A549 (cell line): ENCODE results near the gene IGF1. TPM values are rescaled to one million over a fixed set of nuclear protein-coding genes. Genes with fewer than 3 reads are reported as not detected.

Experiments
- ATAC-seq, 2 experiments: fragments of 200-7000 bp in 1 of 2; fragments of >200 bp in 1 of 2; cut with Nextera tagmentation in 1 of 2; cut with Tn5 transposase in 1 of 2; 3 replicates each; pipeline versions ENCODE4 v1.8.0 to v1.9.1; 2018 to 2020; ENCODE audit warnings: mild to moderate bottlenecking in 1 of 2, moderate library complexity in 1 of 2
- CTCF ChIA-PET: fragments of 300-600 bp; sonication (Branson Sonifier 250); formaldehyde crosslinking; extraction: SDS; loops from one replicate; lab custom pipeline; 2021; ENCODE audit warnings: antibody characterized with exemption, inconsistent platforms; lab: Yijun Ruan, JAX
- POLR2A ChIA-PET: fragments of 350-600 bp; formaldehyde crosslinking; extraction: SDS; loops from one replicate; lab custom pipeline; 2021; ENCODE audit warnings: antibody characterized with exemption, inconsistent platforms; lab: Yijun Ruan, JAX
- DNase-seq, 2 experiments: peaks; one replicate each; pipeline versions ENCODE4 v3.0.0 to v3.0.0-alpha.2; 2011 to 2016; ENCODE audit warnings: low read depth in 1 of 2, low spot score in 1 of 2
- FAIRE-seq: peaks from 2 replicates; lab custom pipeline; 2011; peaks lifted over from hg19 to GRCh38; lab: Jason Lieb, UNC
- H3K27ac ChIP-seq, 2 experiments: fragments of >200 bp; sonication (Bioruptor Twin); formaldehyde crosslinking; 3 replicates each; pipeline ENCODE4 v1.5.1; 2016 to 2017
- H3K4me1 ChIP-seq: fragments of >200 bp; sonication (Bioruptor Twin); formaldehyde crosslinking; 3 replicates; pipeline ENCODE4 v1.6.1; 2016
- H3K4me2 ChIP-seq: fragments of >200 bp; sonication (Bioruptor Twin); formaldehyde crosslinking; 3 replicates; pipeline ENCODE4 v1.6.1; 2016
- H3K4me3 ChIP-seq: fragments of >200 bp; sonication (Bioruptor Twin); formaldehyde crosslinking; 3 replicates; pipeline ENCODE4 v1.5.1; 2016
- H3K9me3 ChIP-seq: fragments of >200 bp; sonication (Bioruptor Twin); formaldehyde crosslinking; 3 replicates; pipeline ENCODE4 v1.6.1; 2016
- CBX2 ChIP-seq: fragments of 200-600 bp; sonication (generic); IDR thresholded peaks from 2 replicates; pipeline ENCODE4 v1.6.1; 2016; ENCODE audit warnings: low read depth, mild to moderate bottlenecking, borderline replicate concordance
- CHD2 ChIP-seq: fragments of 150-350 bp; IDR thresholded peaks from 2 replicates; pipeline ENCODE4 v1.6.1; 2014; ENCODE audit warnings: low read length; ENCODE audit not compliant: partially characterized antibody
- EHF ChIP-seq: fragments of 250-450 bp; sonication (Bioruptor Pico); IDR thresholded peaks from 2 replicates; pipeline ENCODE4 v1.5.0; 2020; ENCODE audit warnings: mild to moderate bottlenecking
- FOSL2 ChIP-seq, 2 experiments: fragments of 450-650 bp in 1 of 2; fragments of >200 bp in 1 of 2; sonication (Bioruptor Twin) in 1 of 2; formaldehyde crosslinking; IDR thresholded peaks; 2 replicates each; pipeline versions ENCODE4 v1.5.0 to v1.6.1; 2016 to 2020; ENCODE audit warnings: mild to moderate bottlenecking in 1 of 2, moderate library complexity in 1 of 2
- GATA3 ChIP-seq: IDR thresholded peaks from 2 replicates; pipeline ENCODE4 v1.6.1; 2012; ENCODE audit warnings: borderline replicate concordance
- HDAC2 ChIP-seq: fragments of 200-600 bp; sonication (generic); IDR thresholded peaks from 2 replicates; pipeline ENCODE4 v1.6.1; 2016
- HOXA7 ChIP-seq: fragments of 250-450 bp; sonication (Bioruptor Pico); IDR thresholded peaks from 2 replicates; pipeline ENCODE4 v1.5.0; 2020; ENCODE audit warnings: mild to moderate bottlenecking, moderate library complexity
- HOXB13 ChIP-seq: fragments of 250-450 bp; sonication (Bioruptor Pico); IDR thresholded peaks from 2 replicates; pipeline ENCODE4 v1.5.0; 2020; ENCODE audit warnings: low read depth, mild to moderate bottlenecking, moderate library complexity
- JUNB ChIP-seq: fragments of >200 bp; sonication (Bioruptor Twin); formaldehyde crosslinking; IDR thresholded peaks from 2 replicates; pipeline ENCODE4 v1.6.1; 2016
- MAZ ChIP-seq: fragments of 150-350 bp; IDR thresholded peaks from 2 replicates; pipeline ENCODE4 v1.6.1; 2014; ENCODE audit warnings: antibody characterized with exemption, low read depth, low read length, borderline replicate concordance
- NFE2L2 ChIP-seq: fragments of 150-350 bp; conservative IDR thresholded peaks from 2 replicates; pipeline ENCODE4 v1.6.1; 2014; ENCODE audit warnings: low read length
- PHF8 ChIP-seq: fragments of 200-600 bp; sonication (generic); IDR thresholded peaks from 2 replicates; pipeline ENCODE4 v1.6.1; 2016; ENCODE audit warnings: low read depth, mild to moderate bottlenecking, antibody characterized with exemption, moderate library complexity, borderline replicate concordance
- POLR2A ChIP-seq: IDR thresholded peaks from 2 replicates; pipeline ENCODE4 v1.6.1; 2012; ENCODE audit warnings: mild to moderate bottlenecking, low read length
- POLR2AphosphoS2 ChIP-seq: conservative IDR thresholded peaks from 2 replicates; pipeline ENCODE4 v1.6.1; 2012; ENCODE audit warnings: low read length, improper control_type of control experiment, inconsistent platforms
- SREBF2 ChIP-seq: fragments of 450-650 bp; IDR thresholded peaks from 2 replicates; pipeline ENCODE4 v1.6.1; 2014; ENCODE audit warnings: mild to moderate bottlenecking, moderate library complexity
- TP53 ChIP-seq: fragments of 250-450 bp; sonication (Bioruptor Pico); IDR thresholded peaks from 2 replicates; pipeline ENCODE4 v1.5.0; 2021; ENCODE audit warnings: mild to moderate bottlenecking, moderate library complexity
- ZC3H11A ChIP-seq: fragments of 450-650 bp; IDR thresholded peaks from 2 replicates; pipeline ENCODE4 v1.6.1; 2014; ENCODE audit warnings: antibody characterized with exemption, mild to moderate bottlenecking
- WGBS: methylation state at CpG from one replicate; pipeline ENCODE4 v1.1.6; 2017; ENCODE audit errors: missing lambda C conversion rate; 5-methylcytosine and 5-hydroxymethylcytosine counted together
- polyA plus RNA-seq, 4 experiments: library from polyadenylated mRNA; depleted of rRNA in 3 of 4; stranded (reverse); fragments of >200 nt; fragmentation: RNase III in 1 of 4; extraction: RNeasy Plus Mini Kit Qiagen cat#74134 plus additional on column Dnase treatment in 1 of 4; gene quantifications; 2 replicates in 3 of 4; 3 replicates in 1 of 4; pipeline ENCODE4 v1.2.3, GENCODE V29; 2011 to 2017
- TF ChIP-seq, protein P1 (sequence below): fragments of 250-450 bp; sonication (Bioruptor Pico); IDR thresholded peaks from 2 replicates; pipeline ENCODE4 v1.5.0; 2020; ENCODE audit warnings: low read depth, mild to moderate bottlenecking, moderate library complexity
- TF ChIP-seq, protein P2 (sequence below): fragments of >200 bp; sonication (Bioruptor Twin); formaldehyde crosslinking; IDR thresholded peaks from 3 replicates; pipeline ENCODE4 v1.5.1; 2016
- TF ChIP-seq, protein P3 (sequence below): fragments of >200 bp; sonication (Bioruptor Twin); formaldehyde crosslinking; IDR thresholded peaks from 3 replicates; pipeline ENCODE4 v1.6.1; 2016

The IGF1 gene
- polyA plus RNA-seq, 2 of the 4 experiments (the other 2 are of a cell fraction) = 0.16 TPM; not detected in 1

DNA sequence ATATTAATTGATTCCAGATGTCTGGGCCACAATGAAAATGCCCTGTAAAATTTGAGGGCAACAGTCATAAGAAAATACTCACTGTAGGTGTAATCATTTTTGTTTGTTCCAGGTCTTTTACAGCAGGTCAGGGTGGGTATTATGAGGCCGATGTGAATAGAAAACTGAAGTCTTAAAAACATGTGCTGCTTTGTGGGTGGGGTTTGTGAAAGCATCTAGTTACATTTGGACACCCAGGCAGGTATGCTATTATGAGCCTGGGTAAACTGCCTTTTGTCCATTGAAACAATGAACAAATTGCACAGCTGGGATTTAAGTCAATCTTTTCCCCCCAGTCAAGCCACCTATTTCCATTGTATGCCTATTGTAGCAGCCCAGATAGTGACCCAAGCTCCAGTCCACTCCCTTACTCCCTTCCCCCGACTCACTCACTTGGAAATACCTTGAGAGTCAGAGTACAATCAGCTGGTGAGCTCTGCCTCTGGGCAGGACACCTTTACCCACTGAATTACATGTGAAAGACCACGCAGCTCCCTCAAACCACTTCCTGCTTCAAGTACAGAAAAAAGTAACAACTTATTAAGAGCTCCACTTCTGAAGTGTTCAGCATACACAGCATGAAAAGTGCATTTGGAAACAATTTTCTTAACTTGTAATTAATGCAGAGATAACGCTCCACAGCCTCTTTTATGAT is 1.8 kb downstream of the IGF1 start:
- TF ChIP-seq MAZ = no peak
- TF ChIP-seq CBX2 = no peak
- TF ChIP-seq HOXB13 (CRISPR knock-in tag) = no peak
- TF ChIP-seq, protein P1, sequence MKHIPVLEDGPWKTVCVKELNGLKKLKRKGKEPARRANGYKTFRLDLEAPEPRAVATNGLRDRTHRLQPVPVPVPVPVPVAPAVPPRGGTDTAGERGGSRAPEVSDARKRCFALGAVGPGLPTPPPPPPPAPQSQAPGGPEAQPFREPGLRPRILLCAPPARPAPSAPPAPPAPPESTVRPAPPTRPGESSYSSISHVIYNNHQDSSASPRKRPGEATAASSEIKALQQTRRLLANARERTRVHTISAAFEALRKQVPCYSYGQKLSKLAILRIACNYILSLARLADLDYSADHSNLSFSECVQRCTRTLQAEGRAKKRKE = no peak
- ChIA-PET POLR2A (no interaction called here), CTCF (interaction anchor here (0.9 kb wide), 1 partner anchor 383 kb away, joined by 3 read pairs; no protein-coding TSS in a partner anchor)
- Histone ChIP-seq H3K9me3 (no peaks in the 10 kb centered on the region), H3K27ac (no peak overlapping the region), H3K4me3 (no peak overlapping the region), H3K4me2 (no peak overlapping the region), H3K4me1 (peaks cover 17% of the 10 kb centered on the region; the same call in 2 of the 3 replicates)
- ATAC-seq (no peak), FAIRE-seq (no peak), DNase-seq (no peak)
- WGBS = 59% methylated on average over 4 of the region's 4 CpGs

DNA sequence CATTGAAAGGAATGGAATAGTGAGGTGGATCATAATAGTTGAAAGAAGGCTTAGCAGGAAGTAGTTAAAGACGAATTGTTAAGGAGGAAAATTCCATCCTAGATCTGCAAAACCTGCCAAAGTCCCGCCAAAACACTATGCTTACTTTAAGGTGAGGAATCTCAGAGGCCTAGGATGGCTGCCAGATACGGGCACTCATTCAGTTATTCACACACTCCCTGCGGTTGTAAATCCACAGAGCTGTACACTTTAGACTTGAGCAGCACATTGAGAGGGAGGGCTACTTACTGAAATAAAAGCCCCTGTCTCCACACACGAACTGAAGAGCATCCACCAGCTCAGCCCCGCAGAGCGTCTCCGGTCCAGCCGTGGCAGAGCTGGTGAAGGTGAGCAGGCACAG is 5.0 kb downstream of the IGF1 start:
- Histone ChIP-seq H3K27ac (no peak overlapping the region), H3K4me3 (no peak overlapping the region), H3K4me1 (peaks cover 16% of the 10 kb centered on the region; the same call in 2 of the 3 replicates), H3K4me2 (no peak overlapping the region), H3K9me3 (no peaks in the 10 kb centered on the region)
- ChIA-PET POLR2A (no interaction called here), CTCF (no interaction called here)
- TF ChIP-seq TP53 (CRISPR knock-in tag) (no peak), POLR2AphosphoS2 (no peak), HOXB13 (CRISPR knock-in tag) (no peak), ZC3H11A (no peak), EHF (CRISPR knock-in tag) (no peak), NFE2L2 (no peak), SREBF2 (no peak), GATA3 (no peak), HOXA7 (CRISPR knock-in tag) (no peak), HDAC2 (no peak)
- TF ChIP-seq, protein P2, sequence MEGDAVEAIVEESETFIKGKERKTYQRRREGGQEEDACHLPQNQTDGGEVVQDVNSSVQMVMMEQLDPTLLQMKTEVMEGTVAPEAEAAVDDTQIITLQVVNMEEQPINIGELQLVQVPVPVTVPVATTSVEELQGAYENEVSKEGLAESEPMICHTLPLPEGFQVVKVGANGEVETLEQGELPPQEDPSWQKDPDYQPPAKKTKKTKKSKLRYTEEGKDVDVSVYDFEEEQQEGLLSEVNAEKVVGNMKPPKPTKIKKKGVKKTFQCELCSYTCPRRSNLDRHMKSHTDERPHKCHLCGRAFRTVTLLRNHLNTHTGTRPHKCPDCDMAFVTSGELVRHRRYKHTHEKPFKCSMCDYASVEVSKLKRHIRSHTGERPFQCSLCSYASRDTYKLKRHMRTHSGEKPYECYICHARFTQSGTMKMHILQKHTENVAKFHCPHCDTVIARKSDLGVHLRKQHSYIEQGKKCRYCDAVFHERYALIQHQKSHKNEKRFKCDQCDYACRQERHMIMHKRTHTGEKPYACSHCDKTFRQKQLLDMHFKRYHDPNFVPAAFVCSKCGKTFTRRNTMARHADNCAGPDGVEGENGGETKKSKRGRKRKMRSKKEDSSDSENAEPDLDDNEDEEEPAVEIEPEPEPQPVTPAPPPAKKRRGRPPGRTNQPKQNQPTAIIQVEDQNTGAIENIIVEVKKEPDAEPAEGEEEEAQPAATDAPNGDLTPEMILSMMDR = no peak
- TF ChIP-seq, protein P1 = no peak
- TF ChIP-seq, protein P3, sequence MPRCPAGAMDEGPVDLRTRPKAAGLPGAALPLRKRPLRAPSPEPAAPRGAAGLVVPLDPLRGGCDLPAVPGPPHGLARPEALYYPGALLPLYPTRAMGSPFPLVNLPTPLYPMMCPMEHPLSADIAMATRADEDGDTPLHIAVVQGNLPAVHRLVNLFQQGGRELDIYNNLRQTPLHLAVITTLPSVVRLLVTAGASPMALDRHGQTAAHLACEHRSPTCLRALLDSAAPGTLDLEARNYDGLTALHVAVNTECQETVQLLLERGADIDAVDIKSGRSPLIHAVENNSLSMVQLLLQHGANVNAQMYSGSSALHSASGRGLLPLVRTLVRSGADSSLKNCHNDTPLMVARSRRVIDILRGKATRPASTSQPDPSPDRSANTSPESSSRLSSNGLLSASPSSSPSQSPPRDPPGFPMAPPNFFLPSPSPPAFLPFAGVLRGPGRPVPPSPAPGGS = no peak
- DNase-seq (no peak), ATAC-seq (no peak), FAIRE-seq (no peak)
- WGBS = 75% methylated on average over 9 of the region's 9 CpGs

DNA sequence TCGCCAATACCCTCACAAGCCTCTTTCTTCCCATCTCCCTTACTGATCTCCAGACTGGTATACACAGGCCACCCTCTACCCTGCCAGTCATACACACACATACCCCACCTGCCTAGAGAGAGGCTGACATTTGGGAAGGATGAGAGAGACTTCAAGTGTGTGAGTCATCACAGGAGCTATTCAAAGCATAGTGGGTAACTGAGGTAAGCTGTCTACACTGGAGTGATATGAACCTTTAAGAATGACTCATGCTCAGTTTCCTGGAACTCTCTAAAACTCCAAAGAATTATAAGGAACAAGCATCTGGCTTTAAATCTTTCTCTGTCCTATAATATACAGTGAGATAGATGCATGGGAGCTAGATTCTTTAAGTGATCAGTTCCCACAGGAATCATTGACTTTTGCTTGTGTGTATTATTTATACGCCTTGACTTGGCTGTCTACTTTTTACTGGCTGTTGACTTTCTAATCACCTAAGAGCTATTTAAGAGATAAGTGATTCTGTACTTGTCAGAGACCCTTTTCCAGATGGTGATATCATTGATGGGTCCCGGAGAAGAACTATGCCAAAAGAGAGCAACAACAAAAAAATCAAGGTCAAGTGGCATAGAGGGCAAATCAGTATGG is 5.8 kb downstream of the IGF1 start:
- Histone ChIP-seq H3K27ac (0 out of 6 replicates have a peak overlapping the region, but pooled peaks of 1 of the 2 experiments have one; percentile 14), H3K4me1 (peaks cover 13% of the 10 kb centered on the region; the same call in 2 of the 3 replicates), H3K4me2 (peak overlapping the region; percentile 9; the same call in 2 of the 3 replicates), H3K9me3 (no peaks in the 10 kb centered on the region), H3K4me3 (no peak overlapping the region)
- TF ChIP-seq PHF8 (no peak), CHD2 (no peak), JUNB (0 out of 2 replicates have a peak, but pooled peaks have one; percentile 12), POLR2A (no peak), FOSL2 (IDR thresholded peaks at IDR 0.05) (no peak), FOSL2 (CRISPR knock-in tag; IDR thresholded peaks at IDR 0.05) (peak; percentile 75)
- FAIRE-seq (no peak), ATAC-seq (peak in 1 of 2 experiments; percentile 55; a peak in 2 of 6 replicates), DNase-seq (peak in 1 of 2 experiments; percentile 18)
- CTCF ChIA-PET = interaction anchor here (0.7 to 6.5 kb wide), 2 partner anchors 9 to 11 kb away, joined by 3 to 31 read pairs; no protein-coding TSS in a partner anchor
- WGBS = 75% methylated on average over 3 of the region's 3 CpGs
- POLR2A ChIA-PET = no interaction called here
